ENCODE measurements around the gene BRDT. TPM values are rescaled to one million over a fixed set of nuclear protein-coding genes. Genes with fewer than 3 reads are reported as not detected.

BRDT gene
- total and polyA plus RNA-seq, 2 donors (not counting 3 experiments of a cell fraction or from before 2014, with no cell fraction given): not detected

GRCh38 chr1:92029241-92029922, 80.2 kb downstream of the BRDT start:
- no peaks in the 10 kb centered on the region for H3K36me3 ChIP-seq (ENCODE audit: control insufficient read depth in 2 of 2, extremely low read depth in 1 of 2, insufficient read depth in 2 of 2, low read length in 2 of 2)
- dilution Hi-C loops (cut with MboI; ENCODE audit: extremely low pct_ligation_motif_present, low sequenced_read_pairs): no loop called here
- no peaks in the 10 kb centered on the region for H3K9me1 ChIP-seq (replicated peaks; ENCODE audit: control insufficient read depth, extremely low read depth, insufficient read depth, low read length)
- no peak for FAIRE-seq
- ChIA-PET POLR2A (no interaction called here), CTCF (no interaction called here)
- TF ChIP-seq FOS (IDR thresholded peaks at IDR 0.05; ENCODE audit: borderline replicate concordance, insufficient read depth, low read length): no peak
- TF ChIP-seq MAX (IDR thresholded peaks at IDR 0.05; ENCODE audit: insufficient read depth, insufficient read length): no peak
- no peak for TF ChIP-seq GATA2 (IDR thresholded peaks at IDR 0.05; ENCODE audit: insufficient read depth, insufficient read length, low read depth, low read length)
- no peak for TF ChIP-seq POLR2A (IDR thresholded peaks at IDR 0.05; ENCODE audit: low read depth, low read length)
- TF ChIP-seq JUN (IDR thresholded peaks at IDR 0.05; ENCODE audit: borderline replicate concordance, insufficient read depth, insufficient read length, low read depth): no peak
- no peak for TF ChIP-seq MYC (IDR thresholded peaks at IDR 0.05; ENCODE audit: low read depth, low read length)
- TF ChIP-seq POLR2AphosphoS5 (IDR thresholded peaks at IDR 0.05; ENCODE audit: insufficient read depth, low read depth, low read length): no peak
- TF ChIP-seq EZH2 (IDR thresholded peaks at IDR 0.05; ENCODE audit: borderline replicate concordance, low read depth, low read length, severe bottlenecking): no peak
- no peak for TF ChIP-seq CTCF (IDR thresholded peaks at IDR 0.05; ENCODE audit: extremely low read depth in 1 of 2, insufficient read depth in 1 of 2, low read depth in 1 of 2, low read length in 2 of 2)
- peak overlapping the region; percentile 78 for H3K9ac ChIP-seq (replicated peaks; ENCODE audit: extremely low read depth, insufficient read depth, low read length)
- intact Hi-C loops (cut with micrococcal nuclease): no loop called here
- H3K4me3 ChIP-seq (replicated peaks in 1 of 3; ENCODE audit: insufficient read depth in 1 of 3, low read depth in 1 of 3, low read length in 3 of 3): peak overlapping the region; percentile 15 to 68 (median 49)
- no peaks in the 10 kb centered on the region for H3K9me3 ChIP-seq (replicated peaks; ENCODE audit: control insufficient read depth, insufficient read depth, low read length)
- DNase-seq (ENCODE audit: low read depth, low spot score): peak; percentile 3
- H3K79me2 ChIP-seq (ENCODE audit: control insufficient read depth, insufficient read depth, low read length): no peaks in the 10 kb centered on the region
- peak overlapping the region; percentile 99 for H2AFZ ChIP-seq (ENCODE audit: low read depth, low read length)
- no peaks in the 10 kb centered on the region for H3K27me3 ChIP-seq (ENCODE audit: control insufficient read depth in 2 of 2, insufficient read depth in 2 of 2, low read length in 2 of 2)
- H3K4me1 ChIP-seq (ENCODE audit: control insufficient read depth, extremely low read depth, insufficient read depth, low read length): peaks cover 21% of the 10 kb centered on the region
- H3K27ac ChIP-seq (ENCODE audit: insufficient read depth, low read depth, low read length): peak overlapping the region; percentile 71
- BruUV-seq (replicated peaks): no TSS peak
- H4K20me1 ChIP-seq (replicated peaks; ENCODE audit: control insufficient read depth, extremely low read depth, insufficient read depth, low read length): no peaks in the 10 kb centered on the region
- peak overlapping the region; percentile 90 for H3K4me2 ChIP-seq (ENCODE audit: insufficient read depth, low read length)

All from endothelial cell of umbilical vein (primary cell).